DND-41 (cell line): ENCODE results near the gene MCCD1.

Source experiments
- ATAC-seq: fragments of 200-7000 bp; cut with Tn5 transposase; 3 replicates; pipeline ENCODE4 v1.9.1; 2021; ENCODE audit warnings: low read depth; ENCODE audit not compliant: insufficient read depth
- DNase-seq: peaks from one replicate; pipeline ENCODE4 v3.0.0-alpha.2; 2020
- H2AFZ ChIP-seq: 2 replicates; pipeline ENCODE4 v1.6.0; 2012; ENCODE audit warnings: low read depth, low read length
- H3K27ac ChIP-seq: 2 replicates; pipeline ENCODE4 v1.5.1; 2012; ENCODE audit warnings: low read length, inconsistent platforms
- H3K27me3 ChIP-seq: fragments of 200-600 bp; sonication (generic); 2 replicates; pipeline ENCODE4 v1.6.0; 2012; ENCODE audit warnings: low read length, mild to moderate bottlenecking, inconsistent platforms; ENCODE audit not compliant: insufficient read depth, poor library complexity
- H3K36me3 ChIP-seq: 2 replicates; pipeline ENCODE4 v1.5.1; 2012; ENCODE audit warnings: low read length, inconsistent platforms; ENCODE audit not compliant: insufficient read depth
- H3K4me1 ChIP-seq: 2 replicates; pipeline ENCODE4 v1.5.1; 2012; ENCODE audit warnings: mild to moderate bottlenecking, low read length; ENCODE audit not compliant: insufficient read depth
- H3K4me2 ChIP-seq: 2 replicates; pipeline ENCODE4 v1.6.0; 2012; ENCODE audit warnings: mild to moderate bottlenecking, moderate library complexity, low read length, inconsistent platforms; ENCODE audit not compliant: insufficient read depth
- H3K4me3 ChIP-seq, 2 experiments: fragments of 200-600 bp in 1 of 2; shearing (Covaris generic) in 1 of 2; 2 replicates each; pipeline ENCODE4 v1.5.1; 2012 to 2016; ENCODE audit warnings: inconsistent platforms in 2 of 2, low read length in 2 of 2, mild to moderate bottlenecking in 2 of 2, low read depth in 1 of 2, moderate library complexity in 1 of 2
- H3K79me2 ChIP-seq: 2 replicates; pipeline ENCODE4 v1.6.0; 2012; ENCODE audit warnings: low read length, inconsistent platforms; ENCODE audit not compliant: insufficient read depth
- H3K9ac ChIP-seq: 2 replicates; pipeline ENCODE4 v1.6.0; 2012; ENCODE audit warnings: low read depth, mild to moderate bottlenecking, inconsistent platforms, low read length, moderate library complexity
- H3K9me3 ChIP-seq: 2 replicates; pipeline ENCODE4 v1.5.1; 2012; ENCODE audit warnings: low read length, moderate library complexity, mild to moderate bottlenecking, inconsistent platforms; ENCODE audit not compliant: insufficient read depth, severe bottlenecking
- H4K20me1 ChIP-seq: 2 replicates; pipeline ENCODE4 v1.6.0; 2012; ENCODE audit warnings: low read length; ENCODE audit not compliant: insufficient read depth
- EZH2 ChIP-seq: IDR thresholded peaks from 3 replicates; pipeline ENCODE4 v1.6.1; 2012; ENCODE audit warnings: borderline replicate concordance, low read depth, mild to moderate bottlenecking, moderate library complexity, low read length, inconsistent platforms; ENCODE audit not compliant: severe bottlenecking
- TF ChIP-seq, protein P1 (sequence below): IDR thresholded peaks from 2 replicates; pipeline ENCODE4 v1.5.1; 2012; ENCODE audit warnings: borderline replicate concordance, low read length, moderate library complexity, mild to moderate bottlenecking; ENCODE audit not compliant: poor library complexity, severe bottlenecking; ENCODE audit errors: extremely low read depth

The MCCD1 gene

DNA sequence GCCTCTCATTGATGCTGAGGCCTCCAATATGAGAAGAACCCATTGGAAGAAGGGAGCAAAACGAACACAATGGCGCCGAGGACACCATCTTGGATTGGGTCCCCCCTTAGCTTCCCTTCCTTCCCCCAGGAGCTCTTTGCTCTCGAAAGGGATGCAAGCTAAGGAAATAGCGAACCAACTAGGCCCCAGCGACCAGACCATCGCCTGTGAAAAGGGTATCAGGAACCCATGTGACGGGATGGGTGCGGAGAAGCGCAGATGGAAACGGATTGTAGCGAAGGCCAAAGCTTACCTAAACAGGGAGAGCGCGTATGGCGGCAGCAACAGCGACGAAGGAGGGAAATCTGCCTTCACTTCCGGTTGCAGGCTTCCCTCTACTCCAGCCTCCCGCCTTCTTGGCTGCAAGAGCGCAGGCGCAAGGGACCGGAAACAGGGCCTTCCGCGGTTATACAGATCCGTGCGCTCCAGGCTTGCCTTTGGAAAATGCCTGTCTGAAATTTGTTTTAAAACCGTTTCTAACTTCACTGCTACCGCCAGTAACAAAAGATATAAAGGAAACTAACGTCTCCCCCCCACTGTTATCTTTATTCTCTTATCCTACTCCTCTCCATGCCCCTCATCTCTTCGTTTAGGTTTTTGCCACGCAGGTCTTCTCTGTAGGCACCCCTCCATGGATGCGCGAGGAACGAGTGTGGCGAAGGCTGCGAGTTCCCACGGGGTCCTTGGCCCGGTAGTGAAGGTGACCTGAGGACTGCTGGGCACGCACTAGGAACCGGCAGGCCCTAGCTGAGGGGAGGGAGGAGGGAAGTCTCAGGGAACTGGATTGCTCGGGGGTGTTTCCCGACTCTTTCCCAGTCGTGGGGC lies 13.1 kb downstream of the MCCD1 start, which contains the start of gene DDX39B:
Gene DDX39B (minus strand): TSS at position 346 of the 864 bp plus-strand sequence. CDS start 1,471 bp downstream, outside the sequence.
- Histone ChIP-seq H3K36me3 (peaks cover 46% of the 10 kb centered on the region), H3K9ac (peak within 1 kb of the TSS; percentile 87), H3K4me3 (peak within 1 kb of the TSS; percentile 72 to 80), H2AFZ (peak within 1 kb of the TSS; percentile 86), H3K27ac (peak within 1 kb of the TSS; percentile 98), H3K79me2 (peaks cover 73% of the 10 kb centered on the region), H3K9me3 (no peaks in the 10 kb centered on the region), H4K20me1 (peaks cover 39% of the 10 kb centered on the region), H3K4me2 (peak within 1 kb of the TSS; percentile 91), H3K27me3 (no peaks in the 10 kb centered on the region), H3K4me1 (peaks cover 61% of the 10 kb centered on the region)
- peak; percentile 97 for DNase-seq
- ATAC-seq, result peak; percentile 80
- TF ChIP-seq, protein P1, sequence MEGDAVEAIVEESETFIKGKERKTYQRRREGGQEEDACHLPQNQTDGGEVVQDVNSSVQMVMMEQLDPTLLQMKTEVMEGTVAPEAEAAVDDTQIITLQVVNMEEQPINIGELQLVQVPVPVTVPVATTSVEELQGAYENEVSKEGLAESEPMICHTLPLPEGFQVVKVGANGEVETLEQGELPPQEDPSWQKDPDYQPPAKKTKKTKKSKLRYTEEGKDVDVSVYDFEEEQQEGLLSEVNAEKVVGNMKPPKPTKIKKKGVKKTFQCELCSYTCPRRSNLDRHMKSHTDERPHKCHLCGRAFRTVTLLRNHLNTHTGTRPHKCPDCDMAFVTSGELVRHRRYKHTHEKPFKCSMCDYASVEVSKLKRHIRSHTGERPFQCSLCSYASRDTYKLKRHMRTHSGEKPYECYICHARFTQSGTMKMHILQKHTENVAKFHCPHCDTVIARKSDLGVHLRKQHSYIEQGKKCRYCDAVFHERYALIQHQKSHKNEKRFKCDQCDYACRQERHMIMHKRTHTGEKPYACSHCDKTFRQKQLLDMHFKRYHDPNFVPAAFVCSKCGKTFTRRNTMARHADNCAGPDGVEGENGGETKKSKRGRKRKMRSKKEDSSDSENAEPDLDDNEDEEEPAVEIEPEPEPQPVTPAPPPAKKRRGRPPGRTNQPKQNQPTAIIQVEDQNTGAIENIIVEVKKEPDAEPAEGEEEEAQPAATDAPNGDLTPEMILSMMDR, result no peak
- TF ChIP-seq EZH2, result no peak

DNA sequence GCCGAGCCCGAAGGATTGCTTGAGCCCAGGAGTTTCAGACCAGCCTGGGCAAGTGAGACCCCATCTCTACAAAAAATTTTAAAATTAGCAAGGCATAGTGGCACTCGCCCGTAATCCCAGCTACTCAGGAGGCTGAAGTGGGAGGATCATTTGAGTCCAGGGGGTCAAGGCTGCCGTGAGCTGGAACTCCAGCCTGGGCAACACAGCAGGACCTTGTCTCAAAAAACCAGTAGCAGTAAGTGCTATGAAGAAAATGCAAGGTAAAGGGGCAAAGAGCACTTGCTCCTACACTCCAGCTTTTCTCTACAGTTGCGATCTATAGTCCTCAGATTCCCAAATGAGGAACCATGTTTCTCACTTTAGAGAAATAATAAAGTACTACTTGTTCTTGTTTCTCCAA lies 14.9 kb downstream of the MCCD1 start:
- no peaks in the 10 kb centered on the region for H3K27me3 ChIP-seq
- TF ChIP-seq, protein P1, result no peak
- no peak for TF ChIP-seq EZH2
- H3K9me3 ChIP-seq, result no peaks in the 10 kb centered on the region
- no peak overlapping the region for H3K4me3 ChIP-seq
- ATAC-seq (no peak), DNase-seq (no peak)
- peaks cover 33% of the 10 kb centered on the region for H3K36me3 ChIP-seq
- H3K9ac ChIP-seq, result peak overlapping the region; percentile 87; the same call in 1 of the 2 replicates
- no peak overlapping the region for H2AFZ ChIP-seq
- H3K4me2 ChIP-seq, result peak overlapping the region; percentile 69
- H3K79me2 ChIP-seq, result peaks cover 69% of the 10 kb centered on the region
- H3K27ac ChIP-seq, result no peak overlapping the region
- H3K4me1 ChIP-seq, result peaks cover 63% of the 10 kb centered on the region
- peaks cover 24% of the 10 kb centered on the region for H4K20me1 ChIP-seq

DNA sequence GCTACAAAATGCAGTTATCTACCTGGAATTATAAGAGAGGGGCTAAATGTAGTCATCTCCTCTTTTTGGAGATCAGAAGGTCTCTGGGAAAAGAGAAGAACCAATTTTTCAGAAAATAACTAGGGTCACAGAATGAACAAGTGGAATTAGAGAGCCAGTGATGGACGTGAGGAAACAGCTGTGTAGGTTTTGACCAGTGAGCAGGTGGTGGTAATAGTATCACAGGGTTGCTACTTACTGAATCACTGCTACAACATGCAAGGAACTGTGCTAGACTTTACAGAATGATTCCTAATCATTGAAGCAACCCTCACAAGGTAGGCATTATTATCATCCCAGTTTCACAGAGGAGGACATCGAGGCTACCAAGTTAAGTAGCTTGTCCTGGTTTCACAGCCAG lies 15.9 kb downstream of the MCCD1 start:
- Histone ChIP-seq H2AFZ (no peak overlapping the region), H3K27ac (no peak overlapping the region), H3K27me3 (no peaks in the 10 kb centered on the region), H3K4me1 (peaks cover 63% of the 10 kb centered on the region), H3K36me3 (peaks cover 33% of the 10 kb centered on the region), H3K4me3 (no peak overlapping the region), H3K9ac (no peak overlapping the region), H3K4me2 (no peak overlapping the region), H4K20me1 (peaks cover 14% of the 10 kb centered on the region), H3K79me2 (peaks cover 69% of the 10 kb centered on the region), H3K9me3 (no peaks in the 10 kb centered on the region)
- TF ChIP-seq, protein P1, result no peak
- TF ChIP-seq EZH2, result no peak
- no peak for DNase-seq
- ATAC-seq, result no peak
